RWPE1 (cell line): Measurements from ENCODE around the gene CST7.

Experiments
- CTCF ChIA-PET: fragments of 350-600 bp; sonication (Branson Sonifier 250); formaldehyde crosslinking; extraction: SDS; loops from one replicate; lab custom pipeline; 2021; lab: Yijun Ruan, JAX
- POLR2A ChIA-PET: fragments of 400-600 bp; formaldehyde crosslinking; extraction: SDS; loops from one replicate; lab custom pipeline; 2020; ENCODE audit warnings: antibody characterized with exemption; ENCODE audit not compliant: low non-redundant PET; lab: Yijun Ruan, JAX
- DNase-seq: peaks from one replicate; pipeline ENCODE4 v3.0.0; 2012; ENCODE audit warnings: low spot score
- H3K27ac ChIP-seq: fragments of 450-650 bp; 2 replicates; pipeline ENCODE4 v1.5.1; 2017
- CTCF ChIP-seq: fragments of 450-650 bp; conservative IDR thresholded peaks from 2 replicates; pipeline ENCODE4 v1.5.1; 2017; ENCODE audit warnings: low read depth, mild to moderate bottlenecking

Gene CST7

GRCh38 chr20:24956001-24956841 lies 7.2 kb downstream of the CST7 start:
- CTCF ChIA-PET, result interaction anchor here (0.6 to 1.2 kb wide), 3 partner anchors 11 to 485 kb away, joined by 4 to 5 read pairs (median 4); no protein-coding TSS in a partner anchor
- POLR2A ChIA-PET, result no interaction called here
- H3K27ac ChIP-seq, result no peak overlapping the region
- DNase-seq, result no peak
- TF ChIP-seq CTCF, result no peak

GRCh38 chr20:24957326-24958016 lies 8.4 kb downstream of the CST7 start:
- ChIA-PET CTCF (interaction anchor here (0.6 kb wide), 1 partner anchor 192 kb away, joined by 3 read pairs; no protein-coding TSS in a partner anchor), POLR2A (no interaction called here)
- no peak for TF ChIP-seq CTCF
- H3K27ac ChIP-seq, result no peak overlapping the region
- DNase-seq, result no peak

GRCh38 chr20:24958506-24959385 lies 9.7 kb downstream of the CST7 start:
- POLR2A ChIA-PET, result no interaction called here
- CTCF ChIA-PET, result interaction anchor here (0.6 kb wide), 1 partner anchor 191 kb away, joined by 3 read pairs; no protein-coding TSS in a partner anchor
- DNase-seq, result no peak
- TF ChIP-seq CTCF, result no peak
- no peak overlapping the region for H3K27ac ChIP-seq

GRCh38 chr20:24959591-24960301 lies 10.7 kb downstream of the CST7 start:
- ChIA-PET CTCF (interaction anchor here (0.6 kb wide), 1 partner anchor 309 kb away, joined by 3 read pairs; no protein-coding TSS in a partner anchor), POLR2A (no interaction called here)
- DNase-seq, result no peak
- no peak for TF ChIP-seq CTCF
- peak overlapping the region; percentile 2; the same call in 1 of the 2 replicates for H3K27ac ChIP-seq

- no peak for TF ChIP-seq CTCF
- POLR2A ChIA-PET, result no interaction called here
- DNase-seq, result no peak
- CTCF ChIA-PET, result interaction anchor here (0.6 kb wide), 1 partner anchor 309 kb away, joined by 3 read pairs; no protein-coding TSS in a partner anchor
- H3K27ac ChIP-seq, result peak overlapping the region; percentile 2; the same call in 1 of the 2 replicates
Measured at GRCh38 chr20:24960302-24960801, 11.3 kb downstream of the CST7 start.
